NCI-H1436 (cell line): ENCODE data around the gene L3MBTL1.
"Not testable (repeated sequence)": the region's sequence is repeated elsewhere in the genome, so short reads cannot be mapped to it uniquely, and the experiment has no call there.

Experiments used
- DNase-seq: peaks from one replicate; lab custom pipeline; 2025; lab: John Stamatoyannopoulos, UW

L3MBTL1 gene

DNA sequence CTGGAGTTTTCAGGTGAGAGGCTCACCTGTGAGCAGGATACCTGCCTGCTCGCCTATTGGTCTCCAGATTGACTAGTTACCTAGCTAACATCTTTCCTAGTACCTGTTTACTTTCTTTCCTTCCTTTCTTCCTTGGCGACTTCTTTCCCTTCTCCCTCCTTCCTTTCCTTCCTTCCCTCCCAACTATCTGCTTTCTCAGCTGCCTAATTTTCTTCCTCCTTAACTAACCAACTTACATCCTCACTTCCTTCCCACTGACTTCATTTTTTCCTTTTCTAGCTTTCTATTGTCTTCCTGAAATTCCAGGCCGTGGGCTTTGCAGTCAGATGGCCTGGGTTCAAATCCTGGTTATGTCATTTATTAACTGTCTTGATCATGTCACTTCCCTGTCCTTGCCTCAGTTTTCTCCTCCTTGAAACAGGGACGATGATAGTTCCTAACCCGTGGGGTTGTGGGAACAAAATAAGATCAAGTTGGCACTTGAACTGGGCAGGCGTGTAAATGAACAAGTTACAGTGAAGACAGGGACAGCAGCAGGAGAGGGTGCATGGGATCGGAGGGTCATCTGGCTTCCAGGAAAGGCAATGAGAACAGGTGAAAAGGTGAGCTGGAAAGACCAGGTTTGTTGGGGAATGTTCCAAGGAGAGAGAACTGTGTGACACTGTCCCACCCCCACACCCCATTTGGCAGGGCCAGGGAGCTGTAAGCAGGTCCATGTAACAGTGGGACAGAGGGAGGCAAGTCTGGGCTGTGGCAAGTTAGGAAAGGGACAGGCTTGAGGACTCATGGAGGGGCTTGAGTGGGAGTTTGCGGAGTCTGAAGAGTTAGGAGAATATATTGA is 51.9 kb downstream of the L3MBTL1 start:
- DNase-seq: no peak

DNA sequence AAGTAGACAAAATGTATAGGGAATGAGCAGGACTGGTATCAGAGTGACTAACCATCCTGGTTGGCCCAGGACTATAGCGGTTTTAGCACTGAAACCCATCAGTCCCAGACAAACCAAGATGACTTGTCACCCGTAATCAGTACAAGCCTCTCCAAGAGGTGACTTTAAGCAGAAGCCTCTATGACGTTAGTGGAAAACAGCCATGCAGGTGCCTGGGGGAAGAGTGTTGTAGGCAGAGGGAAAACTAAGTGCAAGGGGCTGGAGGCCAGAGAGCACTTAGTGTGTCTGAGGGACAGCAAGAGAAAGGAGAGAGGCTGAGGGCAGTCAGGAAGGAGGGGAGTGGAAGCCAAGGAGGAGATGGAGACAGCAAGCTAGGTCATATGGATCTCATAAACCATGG is 53.5 kb downstream of the L3MBTL1 start:
- no peak for DNase-seq

DNA sequence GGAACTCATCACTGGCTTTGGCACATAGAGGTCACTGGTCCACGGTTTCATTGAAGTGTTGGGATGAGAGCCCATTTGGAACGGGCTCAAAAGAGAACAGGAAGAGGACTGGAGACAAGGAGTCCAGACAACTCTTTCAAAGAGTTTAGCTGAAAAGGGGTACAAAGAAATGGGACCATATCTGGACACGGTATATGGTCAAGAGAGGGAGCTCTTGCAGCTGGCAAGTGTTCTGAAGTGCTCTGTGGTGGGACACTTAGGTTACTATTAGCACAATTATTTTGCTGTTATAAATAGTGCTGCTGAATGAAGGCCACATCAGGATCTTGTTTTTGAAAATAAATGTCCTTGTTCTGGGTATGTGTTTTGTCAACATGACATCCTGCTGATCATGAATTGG is 55.9 kb downstream of the L3MBTL1 start:
- DNase-seq: no peak

DNA sequence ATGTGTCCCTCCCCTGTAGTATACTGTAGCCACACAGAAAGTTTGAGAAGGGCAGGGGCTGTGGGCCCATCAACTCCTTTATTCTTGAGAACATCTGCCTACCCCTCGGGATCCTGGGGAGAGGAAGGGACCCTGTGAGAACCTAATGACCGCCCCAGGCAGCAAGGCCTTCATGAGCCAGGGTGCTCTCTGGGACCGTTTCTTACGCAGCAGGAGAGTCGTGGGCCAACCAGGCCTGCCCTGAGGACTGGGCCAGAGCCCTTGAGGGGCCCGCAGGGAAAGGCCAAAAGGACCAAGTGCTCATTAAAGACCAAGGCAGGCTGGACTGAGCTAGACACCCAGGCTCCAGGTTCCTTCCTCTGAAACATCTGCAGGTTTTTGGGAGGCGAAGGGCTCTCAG is 56.5 kb downstream of the L3MBTL1 start:
- no peak for DNase-seq

DNA sequence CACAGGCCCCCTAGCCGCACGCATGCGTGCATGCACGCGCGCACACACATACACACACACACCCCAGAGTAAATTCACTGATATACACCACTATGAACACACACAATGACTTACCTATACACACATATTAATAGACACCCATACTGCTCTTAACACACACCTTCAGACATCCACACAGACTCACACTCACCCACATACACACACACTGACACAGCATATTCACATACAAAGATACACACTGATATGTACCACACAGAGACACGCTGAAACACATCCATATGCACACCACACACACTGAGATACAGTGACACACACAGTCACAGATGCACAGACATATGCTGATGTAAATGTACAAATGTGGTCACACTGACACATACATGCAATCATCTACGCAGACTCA is 57.0 kb downstream of the L3MBTL1 start:
- no peak for DNase-seq

DNA sequence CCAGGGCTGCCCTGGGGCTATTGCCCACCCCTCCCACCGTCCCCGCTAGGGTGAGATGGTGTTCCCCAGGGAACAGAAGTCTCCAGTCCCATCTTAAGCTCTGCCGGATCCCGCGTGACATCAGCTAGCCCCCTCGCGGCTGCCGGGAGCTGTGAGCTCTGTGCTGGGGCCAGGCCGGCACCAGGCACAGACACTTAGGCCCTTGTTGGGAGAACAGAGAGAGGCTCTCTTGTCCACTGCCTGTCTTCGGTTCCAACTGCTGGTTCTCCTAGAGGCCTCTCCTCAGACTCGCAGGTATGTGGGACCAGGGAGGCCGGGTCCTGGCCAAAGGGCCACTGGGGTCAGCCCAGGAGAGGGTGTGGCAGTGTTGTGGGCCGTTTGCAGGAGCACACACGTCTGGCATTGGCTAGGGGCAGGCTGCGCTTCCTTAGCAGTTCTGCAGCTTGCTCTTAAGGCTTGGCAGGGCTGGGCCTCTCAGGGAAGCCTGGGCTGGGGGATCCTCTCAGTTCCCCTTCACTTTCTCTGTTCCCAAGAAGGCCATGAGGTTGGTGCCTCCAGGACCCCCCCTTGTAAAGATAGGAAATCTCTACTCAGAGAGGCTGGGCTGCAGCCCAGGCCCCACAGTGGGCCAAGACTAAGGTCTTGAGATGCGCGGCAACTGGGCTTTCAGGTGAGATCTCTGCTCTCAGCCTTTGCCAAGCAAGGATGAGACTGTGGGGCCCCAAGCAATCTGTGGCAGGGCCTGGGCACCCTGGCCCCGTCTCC is 57.7 kb downstream of the L3MBTL1 start:
- no peak for DNase-seq

DNA sequence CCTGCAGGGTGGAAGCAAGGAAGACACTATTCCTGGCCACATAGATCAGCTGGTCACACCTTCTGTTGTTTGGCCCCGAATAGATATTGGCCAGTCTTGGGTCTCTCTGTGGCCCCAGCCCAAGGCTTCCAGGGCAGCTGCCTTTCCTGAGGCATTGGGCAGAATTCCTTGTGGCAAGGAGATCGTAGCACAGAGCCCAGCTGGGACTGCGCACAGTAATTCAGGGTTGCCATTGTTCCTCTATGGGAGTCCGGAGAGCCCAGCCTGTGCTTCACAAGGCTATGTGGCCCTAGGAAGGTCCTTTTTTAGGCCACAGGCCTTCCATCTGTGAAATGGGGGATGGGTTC is 58.2 kb downstream of the L3MBTL1 start:
- no peak for DNase-seq

DNA sequence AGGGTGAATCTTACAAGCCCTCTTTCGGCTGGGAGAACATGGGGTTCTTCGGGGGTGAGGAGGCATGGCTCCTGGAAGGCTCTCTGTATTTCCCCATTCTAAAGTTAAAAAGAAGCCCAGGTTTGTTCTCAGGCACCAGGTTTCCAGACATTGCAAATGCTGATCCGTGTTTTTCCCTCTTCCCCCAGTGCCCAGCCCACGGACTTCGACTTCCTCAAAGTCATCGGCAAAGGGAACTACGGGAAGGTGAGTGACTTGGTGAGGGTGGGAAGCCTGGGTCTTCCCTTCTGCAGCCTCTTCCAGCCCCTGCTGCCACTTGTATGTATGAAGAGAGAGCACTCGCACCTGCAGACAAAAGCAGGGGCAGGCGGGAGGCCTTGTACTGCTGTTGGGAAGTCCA is 60.0 kb downstream of the L3MBTL1 start:
- DNase-seq: no peak

DNA sequence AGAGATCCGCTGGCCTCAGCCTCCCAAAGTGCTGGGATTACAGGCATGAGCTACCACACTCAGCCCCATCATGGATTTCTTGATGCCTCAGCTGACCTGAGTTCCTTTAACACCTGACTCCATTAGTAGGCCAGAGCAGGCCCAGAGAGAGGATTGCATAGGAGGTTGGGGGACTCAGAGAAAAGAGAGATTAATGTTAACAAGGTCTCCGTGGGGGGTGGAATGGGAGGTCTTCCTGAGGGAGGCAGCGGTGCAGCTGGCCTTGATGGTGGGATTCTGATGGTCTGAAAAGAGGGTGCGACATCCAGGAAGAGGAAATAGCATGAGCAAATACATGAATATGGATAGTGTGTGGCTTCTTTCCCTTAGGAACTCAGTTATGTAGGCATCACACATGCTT is 61.2 kb downstream of the L3MBTL1 start:
- no peak for DNase-seq

DNA sequence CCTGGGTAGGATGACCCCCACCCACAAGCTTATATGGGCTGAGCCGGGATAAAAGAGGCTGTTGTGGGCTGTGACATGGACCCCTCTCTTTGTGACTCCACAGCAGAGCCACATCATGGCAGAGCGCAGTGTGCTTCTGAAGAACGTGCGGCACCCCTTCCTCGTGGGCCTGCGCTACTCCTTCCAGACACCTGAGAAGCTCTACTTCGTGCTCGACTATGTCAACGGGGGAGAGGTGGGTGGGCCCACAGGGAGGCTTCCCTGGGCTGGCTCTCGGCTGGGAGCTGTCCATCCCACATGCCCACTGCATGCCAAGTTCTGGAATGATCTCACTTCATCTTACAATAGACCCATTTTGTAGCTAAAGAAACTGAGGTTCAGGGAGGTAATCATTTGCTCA is 61.8 kb downstream of the L3MBTL1 start:
- DNase-seq: no peak

DNA sequence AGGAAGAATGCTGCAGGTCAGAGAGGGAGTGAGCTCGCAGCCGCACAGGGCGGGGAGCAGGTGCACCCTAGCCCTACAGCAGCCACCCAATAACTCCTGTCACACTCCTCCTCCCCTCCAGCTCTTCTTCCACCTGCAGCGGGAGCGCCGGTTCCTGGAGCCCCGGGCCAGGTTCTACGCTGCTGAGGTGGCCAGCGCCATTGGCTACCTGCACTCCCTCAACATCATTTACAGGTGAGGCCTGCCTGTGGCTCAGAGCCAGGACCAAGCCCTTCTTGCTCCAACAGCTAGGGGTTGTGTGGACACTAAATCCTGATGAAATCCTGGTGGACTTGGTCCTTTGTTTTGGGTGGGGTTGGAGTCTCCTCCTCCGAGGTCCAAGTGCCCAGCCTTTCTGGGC is 63.0 kb downstream of the L3MBTL1 start:
- DNase-seq: no peak

DNA sequence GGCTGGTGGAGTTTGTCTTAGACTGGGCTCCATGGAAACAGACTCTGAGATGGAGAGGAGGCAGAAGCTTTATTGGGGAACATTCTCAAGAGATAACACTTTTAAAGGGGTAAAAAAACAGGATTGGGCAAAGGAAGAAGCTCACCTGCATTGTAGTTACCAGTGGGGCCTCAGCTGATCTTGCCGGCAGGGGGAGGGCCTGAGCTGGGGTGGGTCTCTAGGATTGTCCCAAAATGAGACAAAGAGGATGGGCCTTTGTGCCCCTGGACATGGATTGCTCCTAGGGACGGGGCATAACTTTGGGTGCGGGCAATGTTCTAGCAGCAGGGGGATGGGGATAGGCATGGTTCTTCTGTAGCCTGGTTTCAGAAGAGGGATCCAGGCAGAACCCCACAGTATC is 63.8 kb downstream of the L3MBTL1 start:
- DNase-seq: no peak

DNA sequence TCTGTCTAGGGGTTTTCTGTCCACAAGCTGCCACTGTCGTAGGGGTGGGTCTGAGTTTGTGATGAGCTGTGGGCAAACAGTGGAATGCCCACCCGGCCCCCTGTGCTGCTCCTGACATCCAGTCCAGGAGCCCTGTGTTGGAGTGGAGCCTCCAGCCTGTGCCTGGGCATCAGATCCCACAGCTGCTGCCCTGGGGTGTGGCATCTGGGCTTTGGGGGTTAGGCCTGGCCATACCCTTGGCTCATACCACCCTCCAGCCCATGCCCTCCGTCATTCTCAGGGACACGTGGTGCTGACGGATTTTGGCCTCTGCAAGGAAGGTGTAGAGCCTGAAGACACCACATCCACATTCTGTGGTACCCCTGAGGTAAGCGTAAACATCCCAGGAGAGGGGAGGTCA is 64.3 kb downstream of the L3MBTL1 start:
- DNase-seq: no peak

DNA sequence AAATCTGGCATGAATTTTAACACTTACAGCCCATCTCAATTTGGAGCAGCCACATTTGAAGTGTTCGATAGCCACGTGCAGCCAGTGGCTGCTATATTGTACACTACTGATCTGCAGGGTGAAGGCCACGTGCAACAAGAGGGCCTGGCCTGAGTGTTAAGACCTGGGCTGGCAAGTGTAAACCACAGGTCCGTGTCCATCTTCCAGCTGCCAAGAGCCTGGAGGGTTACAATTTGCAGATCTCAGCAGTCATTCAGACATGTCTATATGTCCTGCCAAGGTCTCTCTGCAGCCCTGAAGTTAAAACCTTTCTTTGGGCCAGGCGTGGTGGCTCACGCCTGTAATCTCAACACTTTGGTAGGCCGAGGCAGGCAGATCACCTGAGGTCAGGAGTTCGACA is 65.4 kb downstream of the L3MBTL1 start:
- DNase-seq: no peak

DNA sequence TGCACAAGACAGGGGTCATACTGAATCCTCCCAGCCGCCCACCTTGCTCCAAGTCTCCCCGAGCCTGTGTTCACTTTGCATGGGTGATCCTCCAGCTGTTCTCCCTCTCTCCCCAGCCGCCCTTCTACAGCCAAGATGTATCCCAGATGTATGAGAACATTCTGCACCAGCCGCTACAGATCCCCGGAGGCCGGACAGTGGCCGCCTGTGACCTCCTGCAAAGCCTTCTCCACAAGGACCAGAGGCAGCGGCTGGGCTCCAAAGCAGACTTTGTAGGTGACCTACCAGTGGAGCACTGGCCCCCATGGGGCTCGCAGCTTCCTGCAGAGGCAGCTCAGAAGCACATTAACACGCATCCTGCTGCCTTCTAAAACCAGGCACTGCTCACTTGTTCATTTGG is 68.6 kb downstream of the L3MBTL1 start:
- DNase-seq: no peak

DNA sequence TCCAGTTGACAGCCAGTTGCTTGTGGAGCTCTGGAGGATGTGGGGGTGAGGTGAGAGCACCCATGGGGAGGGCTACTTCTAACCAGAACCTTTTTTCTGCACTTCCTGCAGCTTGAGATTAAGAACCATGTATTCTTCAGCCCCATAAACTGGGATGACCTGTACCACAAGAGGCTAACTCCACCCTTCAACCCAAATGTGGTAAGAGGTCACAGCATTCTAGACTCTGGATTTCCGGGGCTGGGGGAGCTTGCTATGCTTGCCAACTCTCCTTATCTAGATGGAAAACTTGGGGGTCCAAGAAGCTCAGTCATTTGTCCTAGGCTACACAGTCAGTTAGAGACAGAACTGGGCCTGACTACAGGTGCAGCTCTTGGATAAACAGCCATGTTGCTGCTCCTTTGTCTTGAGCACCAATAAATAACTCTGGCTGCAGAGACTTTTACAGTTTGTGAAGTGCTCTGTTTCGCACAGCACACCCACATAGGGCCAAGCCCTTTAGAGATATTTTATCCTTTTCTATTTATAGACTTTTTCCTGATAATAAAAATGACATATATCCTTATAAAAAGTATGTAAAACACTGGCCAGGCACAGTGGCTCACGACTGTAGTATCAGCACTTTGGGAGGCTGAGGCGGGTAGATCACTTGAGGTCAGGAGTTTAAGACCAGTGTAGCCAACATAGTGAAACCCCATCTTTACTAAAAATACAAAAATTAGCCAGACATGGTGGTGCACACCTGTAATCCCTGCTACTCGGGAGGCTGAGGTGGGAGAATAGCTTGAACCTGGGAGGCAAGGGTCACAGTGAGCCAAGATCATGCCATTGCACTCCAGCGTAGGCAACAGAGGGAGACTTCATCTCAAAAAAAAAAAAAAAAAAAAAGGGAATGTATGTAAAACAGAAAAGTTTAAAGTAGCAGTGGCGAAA is 72.6 kb downstream of the L3MBTL1 start:
- no peak for DNase-seq

DNA sequence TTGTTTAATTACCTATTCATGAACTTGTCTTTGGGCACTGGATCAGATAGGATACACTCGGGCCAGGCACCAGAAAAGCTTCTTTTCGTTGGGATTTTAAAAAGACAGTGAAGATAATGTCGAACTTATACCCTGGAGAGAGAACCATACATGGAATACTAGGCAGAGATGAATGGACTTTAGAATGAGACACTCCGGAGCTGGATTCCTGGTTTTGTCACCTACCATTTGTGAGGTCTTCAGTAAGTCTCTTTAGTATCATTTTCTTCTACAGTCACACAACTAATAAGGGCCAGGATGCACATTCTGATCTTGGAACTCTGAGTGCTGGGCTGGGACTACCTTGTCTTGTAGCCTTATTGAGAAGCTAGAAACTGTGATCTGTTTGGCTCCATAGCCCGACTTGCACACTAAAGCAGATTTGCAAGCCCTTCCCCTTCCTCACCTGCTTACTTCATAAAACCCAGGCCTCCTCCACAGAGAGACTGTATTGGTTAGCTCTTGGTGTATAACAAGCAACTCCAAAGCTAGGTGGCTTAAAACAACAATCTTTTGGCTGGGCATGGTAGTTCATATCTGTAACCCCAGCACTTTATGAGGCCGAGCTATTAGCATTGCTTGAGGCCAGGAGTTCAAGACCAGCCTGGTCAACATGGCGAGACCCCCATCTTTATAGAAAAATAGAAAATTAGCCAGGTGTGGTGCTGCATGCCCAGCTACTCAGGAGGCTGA is 75.8 kb downstream of the L3MBTL1 start:
- DNase-seq: no peak

DNA sequence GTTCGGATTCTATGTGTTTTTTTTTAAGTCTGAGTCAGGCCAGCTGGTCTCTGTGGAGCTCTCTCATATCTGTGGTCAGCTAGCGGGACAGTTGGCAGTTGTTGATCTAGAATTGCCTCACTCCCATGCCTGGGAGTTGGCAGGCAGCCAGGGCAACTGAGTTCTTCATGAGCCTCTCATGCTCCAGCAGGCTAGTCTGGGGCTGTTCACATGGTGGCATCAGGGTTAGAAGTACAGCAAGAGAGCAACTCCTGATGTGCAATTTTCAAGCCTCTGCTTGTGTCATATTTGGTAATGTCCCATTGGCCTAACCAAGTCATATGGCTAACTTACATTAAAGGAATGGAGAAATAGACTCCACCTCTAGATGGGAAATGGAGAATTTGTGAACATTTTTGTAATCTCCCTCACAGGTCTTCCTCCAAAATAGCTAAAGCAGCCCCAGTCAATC is 76.5 kb downstream of the L3MBTL1 start:
- no peak for DNase-seq

DNA sequence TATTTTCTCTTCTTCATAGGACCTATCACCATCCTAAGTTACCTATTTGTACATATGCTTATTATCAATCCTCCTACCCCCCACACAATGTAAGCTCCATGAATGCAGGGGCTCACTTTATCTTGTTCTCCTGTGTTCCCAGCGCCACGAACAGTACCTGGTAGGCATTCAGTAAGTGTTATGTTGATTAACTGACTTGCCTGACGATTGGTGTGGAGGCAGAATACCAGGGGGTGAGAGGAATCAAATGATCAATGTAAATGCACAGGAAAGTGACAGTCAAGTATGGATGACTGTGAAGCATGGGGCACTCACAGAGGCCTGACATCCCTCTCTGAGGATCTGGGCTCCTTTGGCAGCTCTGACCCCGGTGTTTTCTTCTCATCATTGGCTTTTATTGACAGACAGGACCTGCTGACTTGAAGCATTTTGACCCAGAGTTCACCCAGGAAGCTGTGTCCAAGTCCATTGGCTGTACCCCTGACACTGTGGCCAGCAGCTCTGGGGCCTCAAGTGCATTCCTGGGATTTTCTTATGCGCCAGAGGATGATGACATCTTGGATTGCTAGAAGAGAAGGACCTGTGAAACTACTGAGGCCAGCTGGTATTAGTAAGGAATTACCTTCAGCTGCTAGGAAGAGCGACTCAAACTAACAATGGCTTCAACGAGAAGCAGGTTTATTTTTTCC is 77.1 kb downstream of the L3MBTL1 start:
- no peak for DNase-seq

DNA sequence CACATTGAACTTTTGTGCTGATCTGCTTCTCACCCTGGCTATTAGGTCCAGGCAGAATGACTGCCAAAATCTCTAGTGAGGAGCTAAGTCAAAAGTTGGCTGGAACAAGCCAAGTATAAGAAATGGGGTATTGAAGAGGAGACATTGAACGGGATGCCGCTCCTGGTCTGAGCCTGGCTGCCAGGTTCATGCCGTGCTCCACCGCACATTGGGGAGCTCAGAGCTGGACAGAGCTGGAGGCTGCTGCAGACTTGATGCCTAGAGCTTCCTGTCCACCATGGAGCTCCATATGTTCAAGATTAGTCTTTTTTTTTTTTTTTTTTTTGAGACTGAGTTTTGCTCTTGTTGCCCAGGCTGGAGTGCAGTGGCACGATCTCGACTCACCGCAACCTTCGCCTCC is 79.1 kb downstream of the L3MBTL1 start:
- no peak for DNase-seq

DNA sequence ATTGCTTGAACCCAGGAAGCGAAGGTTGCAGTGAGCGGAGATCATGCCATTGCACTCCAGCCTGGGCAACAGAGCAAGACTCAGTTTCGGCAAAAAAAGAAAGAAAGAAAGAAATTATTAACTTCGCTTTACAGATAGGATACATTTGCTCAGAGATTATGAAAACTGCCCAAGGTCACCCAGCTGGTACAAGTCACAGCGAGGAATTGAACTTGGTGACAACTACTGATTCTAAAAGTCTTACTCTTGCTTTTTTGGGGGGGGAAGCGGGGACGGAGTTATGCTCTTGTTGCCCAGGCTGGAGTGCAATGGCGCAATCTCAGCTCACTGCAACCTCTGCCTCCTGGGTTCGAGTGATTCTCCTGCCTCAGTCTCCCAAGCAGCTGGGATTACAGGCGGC is 81.0 kb downstream of the L3MBTL1 start:
- not testable (repeated sequence) for DNase-seq
